Right lobe of liver (tissue), 4 donors: Measurements from ENCODE around the gene ARHGAP42.

Experiments used
- POLR2A ChIP-seq: fragments of 450-650 bp; IDR thresholded peaks from one replicate; pipeline ENCODE4 v1.6.1; 2017; ENCODE audit warnings: antibody characterized with exemption, mild to moderate bottlenecking
- TF ChIP-seq, protein P1 (sequence below), 4 donors: fragments of 200-600 bp in 3 of 4; fragments of 450-650 bp in 1 of 4; IDR thresholded peaks; one replicate each; pipeline versions ENCODE4 v1.5.1 to v1.8.0; 2016 to 2022; ENCODE audit warnings: antibody characterized with exemption in 4 of 4, mild to moderate bottlenecking in 2 of 4
- donor health status: DM: no; HTN: no; CAD: no.
- donor health status: DM: no; HTN: no; CAD: no.
- donor health status: DM: no; HTN: yes; CAD: no.

DNA sequence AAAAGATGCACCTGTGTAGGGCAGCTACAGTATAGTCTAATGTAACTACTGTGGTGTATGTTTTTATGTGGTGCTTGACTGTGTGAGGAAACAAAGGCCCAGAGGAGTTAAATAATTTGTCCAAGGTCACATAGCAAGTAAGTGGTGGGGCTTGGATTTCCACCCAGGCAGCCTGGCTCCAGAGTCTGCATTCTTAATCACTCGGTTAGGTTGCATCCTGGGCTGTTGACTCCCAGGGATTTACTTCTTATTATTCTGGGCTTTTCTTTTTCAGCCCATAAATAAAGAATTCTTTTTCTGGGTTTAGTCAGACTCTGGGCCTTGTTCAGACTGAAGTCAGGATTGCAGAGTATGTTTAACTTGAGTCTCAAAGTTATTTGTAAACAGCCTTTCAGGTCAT, 82.1 kb downstream of the ARHGAP42 start:
- TF ChIP-seq, protein P1, sequence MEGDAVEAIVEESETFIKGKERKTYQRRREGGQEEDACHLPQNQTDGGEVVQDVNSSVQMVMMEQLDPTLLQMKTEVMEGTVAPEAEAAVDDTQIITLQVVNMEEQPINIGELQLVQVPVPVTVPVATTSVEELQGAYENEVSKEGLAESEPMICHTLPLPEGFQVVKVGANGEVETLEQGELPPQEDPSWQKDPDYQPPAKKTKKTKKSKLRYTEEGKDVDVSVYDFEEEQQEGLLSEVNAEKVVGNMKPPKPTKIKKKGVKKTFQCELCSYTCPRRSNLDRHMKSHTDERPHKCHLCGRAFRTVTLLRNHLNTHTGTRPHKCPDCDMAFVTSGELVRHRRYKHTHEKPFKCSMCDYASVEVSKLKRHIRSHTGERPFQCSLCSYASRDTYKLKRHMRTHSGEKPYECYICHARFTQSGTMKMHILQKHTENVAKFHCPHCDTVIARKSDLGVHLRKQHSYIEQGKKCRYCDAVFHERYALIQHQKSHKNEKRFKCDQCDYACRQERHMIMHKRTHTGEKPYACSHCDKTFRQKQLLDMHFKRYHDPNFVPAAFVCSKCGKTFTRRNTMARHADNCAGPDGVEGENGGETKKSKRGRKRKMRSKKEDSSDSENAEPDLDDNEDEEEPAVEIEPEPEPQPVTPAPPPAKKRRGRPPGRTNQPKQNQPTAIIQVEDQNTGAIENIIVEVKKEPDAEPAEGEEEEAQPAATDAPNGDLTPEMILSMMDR (IDR thresholded peaks at IDR 0.05), result no peak
- no peak for TF ChIP-seq POLR2A
